OCI-LY3 (cell line): Measurements from ENCODE around the gene PCDHB1.

Experiments used
- EZH2phosphoT487 ChIP-seq: fragments of 200-600 bp; shearing (Covaris generic); IDR thresholded peaks from 2 replicates; pipeline ENCODE4 v1.6.1; 2018; ENCODE audit warnings: antibody characterized with exemption, mixed run types, low read depth
- TF ChIP-seq, protein P1 (sequence below): fragments of 200-600, 300-600 bp; sonication (generic); IDR thresholded peaks from 2 replicates; pipeline ENCODE4 v1.5.1; 2014; ENCODE audit warnings: antibody characterized with exemption, low read length, low read depth

DNA sequence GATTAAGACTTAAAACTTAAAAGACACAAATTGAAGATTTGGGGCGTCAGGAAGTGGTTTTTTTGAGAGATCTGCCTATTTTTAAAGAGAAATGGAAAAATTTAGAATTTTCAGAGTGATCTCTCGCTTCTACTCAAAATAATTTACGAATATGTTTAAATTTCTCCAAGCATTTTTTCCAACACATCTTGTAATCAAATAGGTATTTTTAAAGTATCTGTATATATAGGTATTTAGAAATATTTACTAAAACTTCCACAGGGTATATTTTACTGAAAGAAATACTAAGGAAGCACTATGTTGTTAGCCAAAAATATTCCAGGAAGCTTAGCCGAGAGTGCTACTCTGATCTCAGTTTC lies 9.8 kb upstream of the PCDHB1 start:
- TF ChIP-seq, protein P1, sequence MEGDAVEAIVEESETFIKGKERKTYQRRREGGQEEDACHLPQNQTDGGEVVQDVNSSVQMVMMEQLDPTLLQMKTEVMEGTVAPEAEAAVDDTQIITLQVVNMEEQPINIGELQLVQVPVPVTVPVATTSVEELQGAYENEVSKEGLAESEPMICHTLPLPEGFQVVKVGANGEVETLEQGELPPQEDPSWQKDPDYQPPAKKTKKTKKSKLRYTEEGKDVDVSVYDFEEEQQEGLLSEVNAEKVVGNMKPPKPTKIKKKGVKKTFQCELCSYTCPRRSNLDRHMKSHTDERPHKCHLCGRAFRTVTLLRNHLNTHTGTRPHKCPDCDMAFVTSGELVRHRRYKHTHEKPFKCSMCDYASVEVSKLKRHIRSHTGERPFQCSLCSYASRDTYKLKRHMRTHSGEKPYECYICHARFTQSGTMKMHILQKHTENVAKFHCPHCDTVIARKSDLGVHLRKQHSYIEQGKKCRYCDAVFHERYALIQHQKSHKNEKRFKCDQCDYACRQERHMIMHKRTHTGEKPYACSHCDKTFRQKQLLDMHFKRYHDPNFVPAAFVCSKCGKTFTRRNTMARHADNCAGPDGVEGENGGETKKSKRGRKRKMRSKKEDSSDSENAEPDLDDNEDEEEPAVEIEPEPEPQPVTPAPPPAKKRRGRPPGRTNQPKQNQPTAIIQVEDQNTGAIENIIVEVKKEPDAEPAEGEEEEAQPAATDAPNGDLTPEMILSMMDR: no peak
- no peak for TF ChIP-seq EZH2phosphoT487
